Putamen (tissue), 1 donor: Measurements from ENCODE around the gene ATXN3L.
"Not testable (repeated sequence)": the region's sequence is repeated elsewhere in the genome, so short reads cannot be mapped to it uniquely, and the experiment has no call there.

Experiments used
- DNase-seq: peaks from one replicate; pipeline ENCODE4 v3.0.0-alpha.2; 2016; ENCODE audit warnings: low spot score

The ATXN3L gene

DNA sequence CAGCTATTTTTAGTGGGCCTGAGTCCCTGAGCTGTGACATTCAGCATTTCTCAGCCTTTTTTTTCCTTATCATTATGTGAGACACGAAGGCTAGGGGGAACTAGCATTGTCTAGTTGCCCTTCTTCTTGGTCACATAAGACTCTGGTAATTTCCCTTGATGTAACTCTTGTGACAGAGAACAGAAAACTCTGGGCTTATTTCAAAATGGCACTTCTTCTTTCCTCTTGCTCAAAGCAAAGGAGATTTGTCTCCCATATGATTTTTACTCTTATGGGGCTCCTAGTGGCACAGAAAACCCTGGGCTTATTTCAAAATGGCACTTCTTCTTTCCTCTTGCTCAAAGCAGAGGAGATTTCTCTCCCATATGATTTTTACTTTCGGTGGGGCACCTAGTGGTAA, 14.7 kb downstream of the ATXN3L start:
- no peak for DNase-seq

DNA sequence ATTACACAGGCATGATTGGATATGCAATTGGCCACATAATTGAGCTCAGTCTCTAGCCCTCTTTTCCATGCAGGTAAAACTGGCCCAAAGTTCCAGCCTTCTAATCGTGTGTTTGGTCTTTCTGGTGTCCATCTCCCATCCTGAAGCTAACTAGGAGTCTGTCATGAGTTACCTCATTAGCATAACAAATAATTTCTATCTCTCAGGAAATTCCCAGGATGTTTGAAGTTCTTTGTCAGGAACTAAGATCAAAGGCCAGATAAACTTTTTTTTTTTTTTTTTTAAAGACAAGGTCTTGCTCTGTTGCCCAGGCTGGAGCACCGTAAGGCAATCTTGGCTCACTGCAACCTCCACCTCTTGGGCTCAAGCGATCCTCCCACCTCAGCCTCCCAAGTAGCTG, 15.8 kb downstream of the ATXN3L start:
- no peak for DNase-seq

DNA sequence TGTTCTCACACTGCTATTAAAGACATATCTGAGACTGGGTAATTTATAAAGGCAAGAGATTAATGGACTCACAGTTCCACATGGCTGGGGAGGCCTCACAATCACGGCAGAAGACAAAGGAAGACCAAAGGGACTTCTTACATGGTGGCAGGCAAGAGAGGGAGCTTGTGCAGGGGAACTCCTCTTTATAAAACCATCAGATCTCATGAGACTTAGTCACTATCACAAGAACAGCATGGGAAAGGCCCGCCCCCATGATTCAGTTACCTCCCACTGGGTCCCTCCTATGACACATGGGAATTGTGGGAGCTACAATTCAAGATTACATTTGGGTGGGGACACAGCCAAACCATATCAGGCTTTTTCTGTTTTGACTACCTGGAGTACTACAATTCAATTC, 16.6 kb downstream of the ATXN3L start:
- not testable (repeated sequence) for DNase-seq

DNA sequence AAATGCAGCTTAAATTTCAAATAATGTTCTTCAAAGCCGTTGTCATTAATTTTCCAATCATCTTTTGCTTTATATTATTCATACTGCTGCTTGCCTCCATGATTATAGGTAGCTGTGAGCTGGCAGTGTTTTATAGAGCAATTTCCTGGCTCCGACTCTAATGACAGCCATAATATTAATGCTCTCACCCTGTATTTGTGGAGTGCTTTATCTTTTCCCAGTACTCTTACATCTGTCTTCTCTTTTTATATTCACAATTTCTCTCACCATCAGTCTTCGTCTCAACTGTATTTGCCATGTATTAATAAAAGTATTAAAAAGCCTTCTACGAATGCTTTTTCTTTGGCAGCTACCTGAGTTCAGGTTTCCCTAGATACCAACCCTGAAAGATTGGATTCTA, 21.0 kb downstream of the ATXN3L start:
- DNase-seq = no peak

DNA sequence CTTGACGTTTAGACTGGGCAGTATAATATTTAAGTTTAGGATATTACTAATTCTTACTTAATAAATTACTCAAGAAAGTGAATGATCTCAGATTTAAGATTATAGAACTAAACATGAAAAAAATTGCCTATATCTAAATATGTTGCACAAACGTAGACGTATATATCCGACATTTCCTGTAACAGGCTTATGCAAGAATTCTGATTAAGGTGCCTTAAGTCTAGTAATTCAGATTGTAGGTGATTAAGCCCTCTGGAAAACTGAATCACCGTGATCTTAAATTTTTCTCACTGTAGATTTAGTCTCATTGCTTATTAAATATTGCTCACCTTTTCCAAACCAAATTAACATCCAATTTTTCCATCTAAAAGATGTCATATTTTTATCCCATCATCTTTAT, 24.0 kb downstream of the ATXN3L start:
- no peak for DNase-seq

DNA sequence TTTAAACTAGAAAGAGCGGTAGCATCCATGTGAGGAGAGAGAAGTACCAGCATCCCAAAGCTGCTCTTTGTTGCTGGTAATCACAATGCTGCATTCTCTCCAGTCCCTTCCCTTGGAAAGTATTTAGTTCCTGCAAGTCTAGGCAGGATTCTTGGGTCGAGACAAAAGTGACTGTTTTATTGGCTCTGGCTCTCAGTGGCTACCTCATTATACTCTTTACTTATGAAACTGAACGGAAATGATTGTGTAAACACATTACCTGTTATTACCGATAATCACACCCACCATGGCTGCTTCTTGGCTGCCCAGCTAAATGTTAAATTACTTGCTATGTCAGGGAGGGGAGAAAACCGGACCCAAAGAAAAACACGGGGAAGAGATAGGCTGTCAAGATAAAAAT, 26.2 kb downstream of the ATXN3L start:
- no peak for DNase-seq

DNA sequence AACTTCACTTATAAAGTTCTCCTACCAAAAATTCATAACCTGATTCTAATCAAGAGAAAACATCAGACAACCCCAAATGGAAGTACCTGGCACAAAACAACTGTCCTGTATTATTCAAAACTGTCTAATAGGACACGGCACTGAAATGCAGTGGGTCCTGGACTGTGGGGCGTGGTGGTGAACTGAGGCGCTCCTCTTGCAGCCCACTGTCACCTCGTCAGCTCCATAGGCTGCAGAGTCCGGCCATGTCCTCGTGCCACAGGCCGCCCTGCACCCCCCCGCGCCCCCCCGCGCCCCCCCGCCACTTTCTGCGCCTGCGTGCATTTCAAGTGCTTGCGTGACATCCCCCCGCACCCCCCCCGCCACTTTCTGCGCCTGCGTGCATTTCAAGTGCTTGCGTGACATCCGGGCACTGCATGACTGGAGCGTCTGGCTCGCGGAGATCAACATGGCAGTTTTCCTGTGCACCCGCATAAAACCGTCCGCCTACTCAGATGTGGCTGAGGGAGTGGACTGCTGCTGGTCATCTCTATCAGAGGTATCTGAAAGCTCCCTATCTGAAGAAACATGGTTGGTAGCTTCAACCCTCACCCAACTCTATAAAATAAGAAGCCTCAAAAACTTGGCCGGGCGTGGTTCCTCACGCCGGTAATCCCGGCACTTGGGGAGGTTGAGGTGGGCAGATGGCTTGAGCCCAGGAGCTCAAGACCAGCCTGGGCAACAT, 28.8 kb downstream of the ATXN3L start:
- no peak for DNase-seq

DNA sequence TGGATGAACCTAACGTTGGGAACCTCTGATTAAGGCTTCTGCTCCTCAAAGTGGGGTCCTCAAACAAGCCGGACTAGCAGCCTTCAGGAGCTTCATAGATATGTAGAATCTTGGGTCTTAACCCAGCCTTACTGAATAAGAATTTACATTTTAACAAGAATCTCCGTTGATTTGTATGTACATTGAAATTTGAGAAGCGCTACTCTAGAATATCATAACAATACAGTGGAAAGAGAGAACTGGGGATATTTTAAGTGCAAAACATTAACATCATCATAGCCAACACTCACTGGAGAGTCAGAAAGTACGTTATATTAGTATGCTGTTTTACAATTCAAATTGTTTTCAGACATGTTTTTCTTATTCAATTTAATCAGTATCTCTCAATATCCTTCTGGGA, 31.2 kb downstream of the ATXN3L start:
- no peak for DNase-seq

DNA sequence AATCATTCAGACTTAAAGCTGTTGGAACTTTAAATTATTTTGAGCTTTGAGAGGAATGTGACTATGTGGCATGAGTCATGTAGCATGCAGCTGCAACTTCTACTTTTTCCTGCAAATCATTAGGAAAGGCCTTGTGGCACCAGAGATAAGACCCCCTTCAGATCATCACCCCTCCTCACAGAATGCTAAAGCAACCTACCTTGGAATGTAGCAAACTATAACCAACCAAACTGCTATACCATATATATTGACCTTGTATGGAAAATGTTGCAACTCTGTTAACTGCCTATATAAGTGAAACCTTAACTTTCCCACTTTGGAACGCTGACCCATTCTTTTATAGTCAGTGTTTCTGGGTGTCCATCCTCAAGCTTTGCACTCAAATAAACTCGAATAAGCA, 32.0 kb downstream of the ATXN3L start:
- DNase-seq = no peak

DNA sequence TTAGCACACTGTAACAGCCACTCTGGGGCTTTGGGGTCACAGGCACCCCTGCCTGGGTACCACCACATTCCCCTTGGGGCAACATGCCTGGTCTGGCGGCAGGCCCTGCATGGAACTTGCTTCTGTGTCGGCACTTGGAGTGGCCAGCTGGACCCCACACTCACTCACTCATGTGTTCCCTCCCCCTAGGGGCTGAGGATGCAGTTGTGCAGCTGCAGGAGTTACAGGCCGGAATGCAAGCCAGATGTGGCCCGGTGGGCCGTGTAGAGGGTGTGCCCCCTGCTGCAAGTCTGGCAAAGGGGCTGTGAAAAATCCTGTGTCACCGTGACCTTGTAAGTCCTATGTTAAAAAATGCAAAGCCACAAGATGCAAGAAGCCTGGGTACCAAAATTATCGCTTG, 34.2 kb downstream of the ATXN3L start:
- DNase-seq = no peak

DNA sequence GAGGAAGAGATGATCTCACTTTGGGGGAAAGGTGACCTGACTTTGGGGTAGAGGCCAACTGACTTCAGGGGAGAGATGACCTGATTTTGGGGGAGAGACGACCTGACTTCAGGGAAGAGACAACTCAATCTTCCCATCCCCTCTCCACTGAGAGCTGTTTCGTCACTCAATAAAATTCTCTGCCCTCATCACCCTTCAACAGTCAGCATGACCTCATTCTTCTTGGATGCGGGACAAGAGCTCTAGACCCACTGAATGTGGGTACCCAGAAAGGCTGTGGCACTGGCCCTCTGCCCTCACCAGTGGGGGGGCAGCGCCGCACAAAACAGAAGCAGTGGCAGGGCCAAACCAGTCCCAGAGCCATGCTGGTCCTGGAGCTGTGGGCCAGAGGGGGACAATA, 34.6 kb downstream of the ATXN3L start:
- no peak for DNase-seq

DNA sequence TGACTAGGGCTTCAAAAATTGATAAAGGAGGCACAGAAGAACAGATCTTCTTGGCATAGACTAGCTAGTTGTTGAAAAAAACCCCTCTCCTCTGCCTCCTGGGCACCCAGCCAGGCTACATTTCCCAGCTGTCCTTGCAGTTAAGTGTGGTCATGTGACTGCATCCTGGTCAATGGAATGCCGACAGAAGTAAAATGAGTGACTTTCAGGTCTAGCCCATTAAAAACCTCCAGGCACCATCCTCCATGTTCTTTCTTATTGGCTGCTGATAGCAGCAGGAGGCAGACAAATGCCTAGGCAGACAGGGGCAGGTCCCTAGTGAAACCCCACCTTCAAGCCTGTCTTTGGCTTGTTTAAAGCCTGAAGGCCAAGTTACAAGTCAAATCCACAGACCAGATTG, 35.3 kb downstream of the ATXN3L start:
- no peak for DNase-seq

DNA sequence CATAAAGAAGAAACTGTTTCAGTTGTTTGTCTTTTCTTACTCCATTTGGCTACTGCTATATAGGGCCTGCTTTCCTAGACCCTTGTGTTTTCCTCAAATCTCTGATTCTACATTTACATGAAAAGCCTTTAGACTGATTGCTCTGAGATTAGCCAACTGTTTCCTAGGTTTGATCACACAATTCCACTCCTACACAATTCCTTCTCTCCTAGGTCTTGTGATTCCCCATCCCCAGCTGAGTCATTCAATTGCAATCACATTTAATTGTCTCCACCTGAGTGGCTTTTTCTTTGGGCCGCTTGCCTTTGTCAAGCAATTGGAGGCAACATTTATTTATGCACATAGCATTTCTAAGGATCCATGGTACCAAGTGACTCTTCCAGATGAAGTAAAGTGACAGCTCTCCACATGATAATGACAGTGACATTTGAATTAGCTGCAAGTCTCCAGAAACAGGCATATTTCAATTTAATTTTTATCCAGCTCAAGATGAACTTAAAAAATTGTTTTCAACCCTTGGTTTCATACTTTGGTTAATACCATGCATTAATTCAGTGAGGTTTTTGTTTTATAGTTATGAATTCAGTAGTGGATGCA, 35.8 kb downstream of the ATXN3L start:
- DNase-seq = peak; percentile 34

DNA sequence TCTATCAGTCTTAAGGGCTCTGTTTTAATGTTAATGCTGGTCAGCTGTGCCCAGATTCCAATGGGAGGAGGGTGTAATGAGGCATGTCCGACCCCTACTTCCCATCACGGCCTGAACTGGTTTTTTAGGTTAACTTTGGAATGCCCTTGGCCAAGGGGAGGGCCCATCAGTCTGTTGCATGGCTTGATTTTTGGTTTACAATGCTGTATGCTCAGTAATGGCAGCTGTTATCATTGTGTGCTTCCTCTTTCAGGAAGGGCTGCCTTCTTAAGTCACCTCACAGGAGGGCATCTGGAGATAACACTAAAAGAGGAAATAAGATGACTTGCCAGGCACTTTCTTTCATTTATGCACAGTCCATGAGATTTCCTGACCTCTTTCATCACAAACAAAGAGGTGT, 36.3 kb downstream of the ATXN3L start:
- DNase-seq = no peak

DNA sequence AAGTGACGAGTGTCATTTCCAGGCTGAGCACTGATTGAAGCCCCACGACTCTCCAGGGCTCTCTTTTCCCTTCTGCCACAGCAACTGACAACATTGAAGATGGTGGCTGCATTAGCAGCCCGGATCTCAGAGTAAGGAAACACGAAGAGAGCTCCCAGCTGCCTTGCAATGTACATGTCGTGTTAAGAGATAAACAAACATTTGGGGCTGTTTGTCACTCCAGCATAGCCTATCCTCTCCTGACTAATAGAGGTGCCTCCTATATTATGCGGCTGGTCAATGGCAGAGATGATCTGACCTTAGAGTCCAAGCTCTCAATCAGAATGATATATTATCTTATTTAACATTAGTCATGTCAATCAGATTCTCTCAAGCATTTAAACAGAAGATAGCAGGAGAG, 38.6 kb downstream of the ATXN3L start:
- no peak for DNase-seq

DNA sequence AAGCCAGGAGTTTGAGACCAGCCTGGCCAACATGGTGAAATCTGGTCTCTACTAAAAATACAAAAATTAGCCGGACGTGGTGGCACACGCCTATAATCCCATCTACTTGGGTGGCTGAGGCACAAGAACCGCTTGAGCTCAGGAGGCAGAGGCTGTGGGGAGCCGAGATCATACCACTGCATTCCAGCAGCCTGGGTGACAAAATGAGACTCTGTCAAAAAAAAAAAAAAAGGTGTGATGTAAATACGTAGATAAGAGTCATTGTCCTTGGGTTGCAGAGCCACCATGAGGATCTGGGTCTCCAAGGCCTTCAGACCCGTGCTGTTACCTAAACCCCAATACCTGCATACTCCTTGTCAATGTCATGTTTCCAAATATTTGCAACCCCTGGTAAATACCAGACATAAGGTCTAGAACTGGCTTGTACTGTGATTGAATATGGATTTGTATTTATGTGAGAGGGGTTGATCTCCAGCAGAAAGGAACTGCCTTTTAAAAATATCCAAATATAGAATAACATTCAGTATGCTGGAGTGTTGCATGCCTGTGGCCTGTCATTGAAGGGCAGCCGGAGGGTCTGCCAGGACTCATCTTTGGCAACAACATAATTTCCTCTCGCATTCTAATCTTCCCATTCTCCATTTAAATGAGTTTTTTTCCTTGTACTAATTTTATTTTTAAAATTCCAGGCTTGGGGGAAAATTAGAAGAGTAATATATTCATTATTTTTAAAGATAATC, 40.4 kb downstream of the ATXN3L start:
- DNase-seq = no peak

DNA sequence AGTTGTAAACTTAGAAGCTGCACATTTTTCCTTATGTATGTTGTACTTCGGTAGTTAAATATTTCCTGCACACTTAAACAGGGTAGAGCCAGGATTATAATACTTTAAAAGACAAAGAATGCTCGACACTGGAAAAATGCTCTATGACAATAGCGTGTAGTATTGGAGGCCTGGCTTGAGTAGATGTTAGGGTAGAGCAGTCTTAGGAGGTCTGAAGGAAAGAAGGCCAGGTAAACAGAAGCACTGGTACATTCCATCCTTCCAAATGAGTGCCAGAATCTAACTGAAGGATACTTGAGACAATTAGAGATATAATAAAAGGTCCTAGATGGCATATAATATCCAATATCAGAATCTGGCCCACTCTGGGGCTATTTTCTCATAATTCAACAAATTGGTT, 42.3 kb downstream of the ATXN3L start:
- no peak for DNase-seq

DNA sequence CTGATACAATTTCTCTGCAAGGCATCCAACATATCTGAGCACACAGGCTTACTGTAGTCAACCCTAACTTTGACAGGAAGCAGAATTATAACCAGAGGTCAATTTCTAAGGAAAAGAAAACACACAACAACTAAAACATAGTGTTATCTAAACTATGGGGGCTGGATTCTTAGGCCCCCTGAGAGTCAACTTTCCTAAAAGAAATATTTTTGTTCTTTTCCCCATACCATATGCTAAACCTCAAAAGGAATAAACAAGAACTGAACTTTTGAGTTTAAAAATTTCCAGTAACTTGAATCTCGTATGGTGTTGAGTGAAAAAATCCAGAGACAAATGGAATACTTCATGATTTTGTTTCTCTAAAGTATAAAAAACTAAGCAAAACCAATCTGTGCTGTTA, 42.9 kb downstream of the ATXN3L start:
- DNase-seq = no peak

DNA sequence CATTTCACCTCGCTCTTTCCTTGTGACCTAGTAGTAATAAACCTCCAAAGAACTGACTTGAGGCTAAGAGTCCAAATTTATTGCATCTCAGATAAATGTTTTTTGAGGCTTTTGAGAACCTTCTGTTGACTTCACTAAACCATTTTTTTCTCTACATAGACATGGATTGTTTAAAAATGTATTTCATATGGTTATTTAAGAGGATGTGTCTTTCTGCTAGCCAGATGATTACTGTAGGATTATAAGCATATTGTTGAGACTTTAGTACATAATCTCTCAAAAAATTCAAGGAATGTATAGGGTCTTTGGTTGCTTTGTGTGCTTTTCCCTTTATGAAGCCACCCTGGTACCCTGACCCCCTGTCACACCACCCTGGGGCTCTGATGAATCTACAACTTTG, 44.8 kb downstream of the ATXN3L start:
- no peak for DNase-seq

DNA sequence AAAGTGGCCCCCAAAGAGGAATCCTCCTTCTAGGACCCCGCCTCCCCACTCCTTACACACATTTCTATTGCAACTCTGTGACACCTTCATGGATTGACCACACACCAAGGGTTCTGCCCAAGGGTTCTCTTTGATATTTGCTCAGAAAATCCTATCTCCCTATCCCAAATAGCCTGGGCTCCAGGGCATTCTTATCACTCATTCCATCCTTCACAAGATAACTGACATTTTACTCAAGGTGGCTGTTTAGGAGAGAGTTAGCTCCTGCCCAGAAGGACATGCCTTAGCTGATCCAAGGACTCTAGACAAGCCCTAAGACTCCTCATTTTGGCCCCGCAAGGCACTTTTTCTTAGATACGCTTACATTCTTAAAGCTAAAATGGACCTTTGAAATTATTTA, 47.4 kb downstream of the ATXN3L start:
- DNase-seq = no peak

DNA sequence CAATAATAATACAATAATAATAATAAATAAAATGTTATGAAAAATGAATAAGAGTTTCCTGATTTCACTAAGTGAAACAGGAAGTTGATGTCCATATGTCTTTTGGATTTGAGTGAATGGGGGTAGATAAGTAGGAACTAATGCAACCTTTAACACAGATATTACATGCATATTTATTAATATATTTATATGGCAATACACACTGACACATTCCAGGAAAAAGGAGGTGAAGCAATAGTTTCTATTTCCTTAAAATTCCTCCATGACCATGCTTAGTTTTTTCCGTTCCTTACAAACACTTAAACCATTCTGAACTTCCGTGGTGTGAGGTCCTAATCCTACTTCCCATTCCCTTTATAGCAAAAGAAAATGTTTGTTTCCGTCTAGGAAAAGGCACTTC, 48.3 kb downstream of the ATXN3L start:
- DNase-seq = no peak

DNA sequence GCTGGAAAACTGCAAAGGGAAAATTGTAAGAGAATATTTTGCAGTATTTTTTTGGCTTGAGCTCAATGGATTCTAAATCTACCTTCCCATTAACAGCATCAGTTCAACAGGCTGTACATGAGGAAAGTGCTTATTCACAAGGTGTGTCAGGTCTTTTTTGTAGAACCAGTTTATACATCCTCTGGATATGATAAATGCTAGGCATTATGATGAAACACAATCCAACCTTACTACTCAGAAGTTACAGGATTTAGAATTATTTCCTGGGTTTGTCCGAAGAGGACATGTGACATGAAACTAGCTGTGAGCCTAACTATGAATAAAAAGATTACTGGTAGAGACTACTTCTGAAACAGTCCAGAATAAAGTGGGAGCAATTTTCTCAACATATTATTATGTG, 49.5 kb downstream of the ATXN3L start:
- no peak for DNase-seq

DNA sequence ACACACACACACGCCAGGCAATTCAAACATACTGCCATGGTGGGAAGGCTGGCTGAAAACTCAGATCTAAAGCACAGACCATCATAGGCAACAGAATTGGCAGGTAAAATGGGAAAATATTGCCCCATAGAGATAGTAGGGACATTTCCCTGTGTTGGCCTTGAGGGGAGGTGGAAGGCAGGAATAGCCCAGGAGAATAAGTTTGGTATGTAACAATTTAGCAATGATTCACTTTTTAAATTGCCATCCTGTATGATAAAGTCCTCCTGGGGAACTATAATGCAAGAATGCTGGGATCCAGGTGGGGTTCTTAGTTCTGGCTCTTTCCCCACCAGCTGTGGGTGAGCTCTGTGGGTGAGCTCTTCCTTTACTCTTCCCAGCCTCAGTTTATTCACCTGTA, 51.0 kb downstream of the ATXN3L start:
- no peak for DNase-seq
